HG03521 (cell line): ENCODE data around the gene PRKCZ.

Experiments
- ATAC-seq: cut with Tn5 transposase; IDR thresholded peaks from one replicate; pipeline ENCODE4 v1.9.1; 2021; ENCODE audit warnings: mild to moderate bottlenecking, moderate library complexity; ENCODE audit not compliant: unreplicated experiment

Gene PRKCZ

GRCh38 chr1:2024451-2024850 lies 25.8 kb upstream of the PRKCZ start:
- ATAC-seq = no peak

GRCh38 chr1:2024887-2025286 lies 25.3 kb upstream of the PRKCZ start:
- ATAC-seq = no peak

- ATAC-seq = no peak
Observed at GRCh38 chr1:2025491-2025981, 24.7 kb upstream of the PRKCZ start.

GRCh38 chr1:2027961-2028583 lies 22.1 kb upstream of the PRKCZ start:
- ATAC-seq = no peak

- no peak for ATAC-seq
Observed at GRCh38 chr1:2028870-2029560, 21.2 kb upstream of the PRKCZ start.

GRCh38 chr1:2029561-2029960 lies 20.6 kb upstream of the PRKCZ start:
- ATAC-seq = no peak

- no peak for ATAC-seq
Observed at GRCh38 chr1:2030076-2030871, 19.9 kb upstream of the PRKCZ start.

- no peak for ATAC-seq
Observed at GRCh38 chr1:2031546-2032540, 18.4 kb upstream of the PRKCZ start.

GRCh38 chr1:2032737-2033136 lies 17.5 kb upstream of the PRKCZ start:
- ATAC-seq = no peak

- ATAC-seq = no peak
Observed at GRCh38 chr1:2033165-2033564, 17.0 kb upstream of the PRKCZ start.

GRCh38 chr1:2036287-2036686 lies 13.9 kb upstream of the PRKCZ start:
- no peak for ATAC-seq

- ATAC-seq = no peak
Observed at GRCh38 chr1:2037314-2037979, 12.8 kb upstream of the PRKCZ start.

GRCh38 chr1:2038229-2038628 lies 12.0 kb upstream of the PRKCZ start:
- no peak for ATAC-seq

- no peak for ATAC-seq
Observed at GRCh38 chr1:2039251-2039650, 11.0 kb upstream of the PRKCZ start.

- ATAC-seq = no peak
Observed at GRCh38 chr1:2041305-2041704, 8.9 kb upstream of the PRKCZ start.

GRCh38 chr1:2041887-2042286 lies 8.3 kb upstream of the PRKCZ start:
- ATAC-seq = no peak

GRCh38 chr1:2042830-2043773 lies 7.1 kb upstream of the PRKCZ start:
- ATAC-seq = no peak

- ATAC-seq = no peak
Observed at GRCh38 chr1:2043886-2044285, 6.3 kb upstream of the PRKCZ start.
